ENCODE results near the gene TGFB2.

- TF ChIP-seq CTCF (IDR thresholded peaks at IDR 0.05; ENCODE audit: extremely low read depth in 1 of 2, insufficient read depth in 1 of 2, low read depth in 1 of 2, low read length in 2 of 2) = no peak
- TF ChIP-seq POLR2A (IDR thresholded peaks at IDR 0.05; ENCODE audit: low read depth, low read length) = no peak
- no peak for TF ChIP-seq POLR2AphosphoS5 (IDR thresholded peaks at IDR 0.05; ENCODE audit: insufficient read depth, low read depth, low read length)
- TF ChIP-seq EZH2 (IDR thresholded peaks at IDR 0.05; ENCODE audit: borderline replicate concordance, low read depth, low read length, severe bottlenecking) = no peak
Observed at GRCh38 chr1:218323568-218324225, 21.4 kb upstream of the TGFB2 start.
